VCaP (cell line): Measurements from ENCODE around the gene EZH2.

Experiments
- H3K27ac ChIP-seq: fragments of 450-650 bp; 2 replicates; pipeline ENCODE4 v1.5.1; 2017
- TF ChIP-seq, protein P1 (sequence below): fragments of 450-650 bp; conservative IDR thresholded peaks from 2 replicates; pipeline ENCODE4 v1.5.1; 2017; ENCODE audit warnings: mild to moderate bottlenecking, moderate library complexity

The EZH2 gene

DNA sequence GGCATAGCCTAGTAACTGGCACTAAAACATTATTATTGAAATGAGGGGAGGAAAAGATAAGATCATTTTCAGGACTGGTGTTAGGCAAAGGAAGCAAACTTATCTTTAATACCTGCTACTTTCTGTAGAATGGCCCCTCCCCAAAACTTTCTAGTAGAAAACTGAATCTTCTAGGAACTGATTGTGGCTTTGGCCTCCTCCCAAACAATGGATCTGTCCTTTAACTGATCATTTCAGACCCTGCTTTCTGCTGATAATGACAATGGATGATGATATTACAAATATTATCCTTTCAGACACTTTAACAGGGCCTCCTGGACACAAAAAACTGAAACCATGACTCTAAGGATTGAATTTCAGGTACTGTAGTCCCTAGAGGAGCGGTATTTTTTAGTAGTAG is 55.1 kb downstream of the EZH2 start:
- TF ChIP-seq, protein P1, sequence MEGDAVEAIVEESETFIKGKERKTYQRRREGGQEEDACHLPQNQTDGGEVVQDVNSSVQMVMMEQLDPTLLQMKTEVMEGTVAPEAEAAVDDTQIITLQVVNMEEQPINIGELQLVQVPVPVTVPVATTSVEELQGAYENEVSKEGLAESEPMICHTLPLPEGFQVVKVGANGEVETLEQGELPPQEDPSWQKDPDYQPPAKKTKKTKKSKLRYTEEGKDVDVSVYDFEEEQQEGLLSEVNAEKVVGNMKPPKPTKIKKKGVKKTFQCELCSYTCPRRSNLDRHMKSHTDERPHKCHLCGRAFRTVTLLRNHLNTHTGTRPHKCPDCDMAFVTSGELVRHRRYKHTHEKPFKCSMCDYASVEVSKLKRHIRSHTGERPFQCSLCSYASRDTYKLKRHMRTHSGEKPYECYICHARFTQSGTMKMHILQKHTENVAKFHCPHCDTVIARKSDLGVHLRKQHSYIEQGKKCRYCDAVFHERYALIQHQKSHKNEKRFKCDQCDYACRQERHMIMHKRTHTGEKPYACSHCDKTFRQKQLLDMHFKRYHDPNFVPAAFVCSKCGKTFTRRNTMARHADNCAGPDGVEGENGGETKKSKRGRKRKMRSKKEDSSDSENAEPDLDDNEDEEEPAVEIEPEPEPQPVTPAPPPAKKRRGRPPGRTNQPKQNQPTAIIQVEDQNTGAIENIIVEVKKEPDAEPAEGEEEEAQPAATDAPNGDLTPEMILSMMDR: no peak
- H3K27ac ChIP-seq: no peak overlapping the region

DNA sequence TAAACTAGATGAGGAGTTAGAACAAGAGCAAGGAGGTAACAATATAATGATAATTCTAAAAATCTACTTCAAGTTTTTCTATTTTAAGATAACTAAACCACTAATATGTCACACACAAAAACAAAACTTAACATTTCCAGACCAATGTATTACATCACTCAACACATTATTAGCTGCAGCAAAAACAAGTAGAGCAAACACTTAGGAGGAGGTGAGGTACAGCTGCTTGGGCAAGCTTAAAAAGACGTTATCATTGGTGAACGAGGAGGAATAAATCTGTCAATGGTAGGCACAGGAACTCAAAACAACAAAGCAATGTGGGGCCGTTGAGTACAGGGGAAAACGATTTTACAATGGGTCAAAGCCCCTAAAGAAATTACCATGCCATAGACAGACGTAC is 58.8 kb downstream of the EZH2 start:
- no peak overlapping the region for H3K27ac ChIP-seq
- TF ChIP-seq, protein P1: no peak

DNA sequence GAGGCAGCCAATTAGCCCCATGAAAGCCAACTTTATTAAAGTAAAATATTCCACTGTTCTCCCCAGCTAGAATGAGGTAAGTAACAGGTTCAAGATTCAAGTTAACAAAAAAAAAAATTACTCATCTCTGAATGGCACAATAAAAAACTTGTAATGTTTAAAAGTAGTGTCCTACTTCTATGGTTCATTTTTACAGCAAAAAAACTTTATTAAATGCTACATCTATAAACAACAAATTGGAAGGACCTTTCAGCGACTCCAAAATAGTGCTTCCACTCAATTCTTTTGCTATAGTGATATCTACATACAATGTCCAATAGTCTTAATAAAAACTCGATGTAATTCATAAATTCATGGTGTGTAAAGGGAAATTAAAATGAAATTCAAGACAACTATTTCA is 59.2 kb downstream of the EZH2 start:
- TF ChIP-seq, protein P1: no peak
- no peak overlapping the region for H3K27ac ChIP-seq

DNA sequence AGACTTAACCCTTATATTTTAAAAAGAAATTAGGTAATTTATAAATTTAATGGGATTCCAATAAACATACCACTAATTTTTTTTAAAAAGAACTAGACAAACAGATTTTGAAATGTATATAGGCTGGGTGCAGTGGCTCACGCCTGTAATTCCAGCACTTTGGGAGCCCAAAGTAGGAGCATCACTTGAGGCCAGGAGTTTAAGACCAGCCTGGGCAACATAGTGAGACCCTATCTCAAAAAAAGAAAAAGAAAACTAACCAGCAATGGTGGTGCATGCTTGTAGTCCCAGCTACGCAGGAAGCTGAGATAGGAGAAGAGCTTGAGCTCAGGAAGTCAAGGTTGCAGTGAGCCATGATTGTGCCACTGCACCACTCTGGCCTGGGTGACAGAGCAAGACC is 62.7 kb downstream of the EZH2 start:
- TF ChIP-seq, protein P1: no peak
- H3K27ac ChIP-seq: no peak overlapping the region

DNA sequence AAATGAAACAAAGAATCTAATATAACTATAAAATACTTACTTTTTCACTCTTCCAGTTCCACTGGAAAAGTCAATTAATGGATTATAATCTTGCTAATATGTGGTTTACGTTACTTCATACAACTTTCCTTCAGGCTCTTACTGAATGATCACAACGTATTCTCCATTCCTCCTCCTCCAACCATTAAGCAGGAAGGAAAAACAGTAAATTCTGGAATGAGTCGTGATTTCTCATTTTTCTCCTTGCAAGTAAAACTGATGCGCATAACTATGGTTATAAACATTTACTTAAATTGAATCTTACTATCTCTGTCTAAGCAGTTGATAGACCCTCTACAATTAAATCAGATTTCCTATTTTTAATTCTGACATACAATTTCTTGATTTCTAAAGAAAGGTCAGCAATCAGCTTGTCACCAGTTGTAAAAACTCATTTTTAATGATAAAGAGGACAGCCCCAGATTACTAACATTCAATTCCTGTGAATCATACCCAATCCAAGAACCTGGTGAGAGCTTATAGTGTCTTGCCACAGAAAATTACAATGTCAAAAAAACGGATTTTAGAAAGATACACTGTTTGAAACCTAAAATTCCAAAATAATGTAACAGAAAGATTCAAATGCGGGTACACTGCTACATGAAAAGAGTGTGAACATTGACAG is 64.3 kb downstream of the EZH2 start:
- TF ChIP-seq, protein P1: no peak
- H3K27ac ChIP-seq: no peak overlapping the region

DNA sequence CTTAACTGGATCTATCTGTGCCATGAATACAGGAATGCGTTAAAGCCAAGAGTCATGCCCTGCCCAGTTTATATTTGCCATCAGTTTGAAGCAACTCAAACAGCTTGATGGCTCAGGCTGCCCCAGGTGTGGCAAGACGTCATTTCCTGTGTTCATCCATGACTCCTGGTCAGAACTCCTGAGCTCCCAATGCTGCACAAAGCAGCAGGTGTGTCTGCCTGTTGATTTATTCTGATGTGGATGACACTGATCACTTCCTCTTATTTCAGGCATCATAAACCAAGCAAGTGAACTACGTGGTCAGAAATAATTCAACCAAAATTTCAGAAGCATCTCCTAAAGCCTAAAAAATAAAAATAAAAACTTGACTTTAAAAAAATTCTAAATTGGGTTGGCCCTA is 68.5 kb downstream of the EZH2 start:
- TF ChIP-seq, protein P1: no peak
- peak overlapping the region; percentile 65 for H3K27ac ChIP-seq

DNA sequence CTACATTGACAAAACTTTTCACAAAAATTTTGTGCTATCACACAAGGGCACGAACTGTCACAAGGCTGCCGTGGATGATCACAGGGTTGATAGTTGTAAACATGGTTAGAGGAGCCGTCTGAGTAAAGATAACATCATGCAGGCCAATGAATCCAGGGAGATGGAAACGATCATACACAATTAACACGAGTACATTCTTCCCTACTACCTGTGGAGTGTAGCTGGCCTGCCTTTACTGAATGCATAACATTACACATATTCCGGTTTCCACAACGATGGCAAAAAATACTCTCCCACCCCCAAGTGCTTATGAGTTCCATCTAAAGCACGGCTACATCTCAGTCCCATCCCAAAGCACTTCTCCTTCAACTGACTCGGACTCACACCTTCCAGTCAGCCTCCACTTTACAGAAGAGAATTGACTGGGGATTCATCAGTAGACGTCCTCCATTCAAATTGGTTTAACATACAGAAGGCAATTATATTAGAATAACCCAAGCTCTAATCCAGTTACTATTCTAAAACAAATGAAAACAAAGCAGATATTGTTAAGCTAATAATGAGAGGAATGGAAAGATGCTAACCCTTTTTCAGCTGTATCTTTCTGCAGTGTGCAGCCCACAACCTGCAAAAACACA is 69.0 kb downstream of the EZH2 start:
- TF ChIP-seq, protein P1: no peak
- H3K27ac ChIP-seq: peak overlapping the region; percentile 65
